ENCODE data around the gene TSPAN32.

DNA sequence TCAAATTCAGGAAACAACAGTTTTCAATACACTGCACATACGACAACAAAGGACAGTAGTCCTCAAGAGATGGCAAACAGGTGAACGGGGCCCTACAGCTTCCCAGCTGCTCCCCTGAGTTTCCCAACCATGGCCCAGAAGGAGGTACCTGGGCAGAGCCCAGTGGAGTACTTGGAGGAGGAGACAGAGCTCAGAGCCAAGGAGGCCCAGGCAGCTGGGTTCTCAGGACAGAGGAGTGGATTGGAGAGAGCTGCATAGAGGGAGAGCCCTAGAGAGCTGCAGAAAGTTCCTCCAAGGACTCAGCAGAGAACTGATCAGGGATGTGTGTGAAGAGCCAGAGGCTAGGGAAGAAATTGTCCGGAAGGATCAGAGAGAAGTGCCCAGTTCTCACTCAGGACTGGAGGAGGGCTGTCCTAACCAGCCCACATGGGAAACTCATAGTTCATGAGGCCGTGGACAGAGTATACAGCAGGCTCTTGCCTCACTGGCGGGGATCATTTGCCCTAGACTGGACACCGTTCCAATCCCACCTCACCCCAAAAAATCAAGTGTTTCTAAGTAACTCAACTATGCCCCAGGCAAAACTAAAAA is 23.8 kb upstream of the TSPAN32 start:
- TF ChIP-seq, protein P1, sequence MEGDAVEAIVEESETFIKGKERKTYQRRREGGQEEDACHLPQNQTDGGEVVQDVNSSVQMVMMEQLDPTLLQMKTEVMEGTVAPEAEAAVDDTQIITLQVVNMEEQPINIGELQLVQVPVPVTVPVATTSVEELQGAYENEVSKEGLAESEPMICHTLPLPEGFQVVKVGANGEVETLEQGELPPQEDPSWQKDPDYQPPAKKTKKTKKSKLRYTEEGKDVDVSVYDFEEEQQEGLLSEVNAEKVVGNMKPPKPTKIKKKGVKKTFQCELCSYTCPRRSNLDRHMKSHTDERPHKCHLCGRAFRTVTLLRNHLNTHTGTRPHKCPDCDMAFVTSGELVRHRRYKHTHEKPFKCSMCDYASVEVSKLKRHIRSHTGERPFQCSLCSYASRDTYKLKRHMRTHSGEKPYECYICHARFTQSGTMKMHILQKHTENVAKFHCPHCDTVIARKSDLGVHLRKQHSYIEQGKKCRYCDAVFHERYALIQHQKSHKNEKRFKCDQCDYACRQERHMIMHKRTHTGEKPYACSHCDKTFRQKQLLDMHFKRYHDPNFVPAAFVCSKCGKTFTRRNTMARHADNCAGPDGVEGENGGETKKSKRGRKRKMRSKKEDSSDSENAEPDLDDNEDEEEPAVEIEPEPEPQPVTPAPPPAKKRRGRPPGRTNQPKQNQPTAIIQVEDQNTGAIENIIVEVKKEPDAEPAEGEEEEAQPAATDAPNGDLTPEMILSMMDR (conservative IDR thresholded peaks at IDR 0.05; ENCODE audit: low read depth, low read length), result no peak
- no peak for TF ChIP-seq EZH2 (IDR thresholded peaks at IDR 0.05; ENCODE audit: borderline replicate concordance, low read depth, low read length, poor library complexity, severe bottlenecking)

Measured in A673 (cell line).